Uterus (tissue), 4 donors: ENCODE measurements around the gene CRADD. TPM values are rescaled to one million over a fixed set of nuclear protein-coding genes. Genes with fewer than 3 reads are reported as not detected.

Source experiments
- DNase-seq, 2 donors: peaks; one replicate each; pipeline ENCODE4 v3.0.0-alpha.2; 2019 to 2020
- H3K27ac ChIP-seq, 2 donors: fragments of 200-600 bp; sonication (generic); 1 replicate in 1 of 2; 2 replicates in 1 of 2; pipeline ENCODE4 v1.5.1; 2016 to 2018
- H3K27me3 ChIP-seq, 2 donors: fragments of 200-600 bp; sonication (generic); one replicate each; pipeline ENCODE4 v1.5.1; 2018 to 2019; ENCODE audit warnings: control low read depth in 1 of 2
- H3K36me3 ChIP-seq, 2 donors: fragments of 200-600 bp; sonication (generic); one replicate each; pipeline ENCODE4 v1.5.1; 2019; ENCODE audit warnings: control low read depth in 1 of 2
- H3K4me1 ChIP-seq, 2 donors: fragments of 200-600 bp; sonication (generic); one replicate each; pipeline ENCODE4 v1.5.1; 2018 to 2019; ENCODE audit warnings: control low read depth in 1 of 2
- H3K4me3 ChIP-seq, 2 donors: fragments of 200-600 bp; sonication (generic); 1 replicate in 1 of 2; 2 replicates in 1 of 2; pipeline ENCODE4 v1.5.1; 2018 to 2019; ENCODE audit warnings: mild to moderate bottlenecking in 1 of 2
- H3K9me3 ChIP-seq, 2 donors: fragments of 200-600 bp; sonication (generic); one replicate each; pipeline ENCODE4 v1.5.1; 2019; ENCODE audit warnings: control low read depth in 1 of 2
- CTCF ChIP-seq, 4 experiments: fragments of 200-600 bp in 2 of 4; fragments of 450-650 bp in 2 of 4; sonication (generic) in 2 of 4; IDR thresholded peaks; one replicate each; pipeline ENCODE4 v1.5.1; 2016 to 2019; ENCODE audit warnings: antibody characterized with exemption in 4 of 4, mild to moderate bottlenecking in 2 of 4, moderate library complexity in 1 of 4
- POLR2A ChIP-seq, 2 donors: fragments of 450-650 bp; IDR thresholded peaks; one replicate each; pipeline ENCODE4 v1.6.1; 2016; ENCODE audit warnings: antibody characterized with exemption in 2 of 2, mild to moderate bottlenecking in 1 of 2, moderate library complexity in 1 of 2
- intact Hi-C: fragments of 100-400 bp; cut with DNase I; formaldehyde crosslinking; loops from one replicate; pipeline ENCODE4 v1.15.1; 2023; ENCODE audit warnings: low total_unique reads
- total RNA-seq, 4 donors: library from RNA; depleted of rRNA in 3 of 4; stranded (reverse); fragments of >200 nt in 3 of 4; gene quantifications; one replicate each; pipeline versions ENCODE4 v1.1.0 to v1.2.4, GENCODE V29; 2014 to 2023
- donor health status: DM: yes; HTN: yes; CAD: no.

CRADD gene
- total RNA-seq, 4 donors from 2014 or later, result 26.4 to 105 (median 49.2) TPM

- H3K4me1 ChIP-seq, result peaks cover 0 to 4% of the 10 kb centered on the region in 2 donors
- H3K9me3 ChIP-seq, result no peaks in the 10 kb centered on the region
- no peak for DNase-seq
- no peak overlapping the region for H3K4me3 ChIP-seq
- no peak overlapping the region for H3K27ac ChIP-seq
- H3K36me3 ChIP-seq, result no peaks in the 10 kb centered on the region
- intact Hi-C loops, result no loop called here
- no peaks in the 10 kb centered on the region for H3K27me3 ChIP-seq
- no peak for TF ChIP-seq CTCF (IDR thresholded peaks at IDR 0.05)
- no peak for TF ChIP-seq POLR2A (IDR thresholded peaks at IDR 0.05)
Measured at GRCh38 chr12:93916402-93916801, 239.2 kb downstream of the CRADD start.

- peaks cover 0 to 4% of the 10 kb centered on the region in 2 donors for H3K4me1 ChIP-seq
- H3K4me3 ChIP-seq, result no peak overlapping the region
- peak; percentile 25 to 39 for DNase-seq
- H3K9me3 ChIP-seq, result no peaks in the 10 kb centered on the region
- no peaks in the 10 kb centered on the region for H3K27me3 ChIP-seq
- intact Hi-C loops, result no loop called here
- H3K36me3 ChIP-seq, result no peaks in the 10 kb centered on the region
- peak overlapping the region; percentile 66 to 71 for H3K27ac ChIP-seq
- TF ChIP-seq CTCF (IDR thresholded peaks at IDR 0.05) (no peak), POLR2A (IDR thresholded peaks at IDR 0.05) (no peak)
Measured at GRCh38 chr12:93918262-93918661, 241.1 kb downstream of the CRADD start.

GRCh38 chr12:93918900-93919299 lies 241.7 kb downstream of the CRADD start:
- intact Hi-C loops, result no loop called here
- Histone ChIP-seq H3K27ac (peak overlapping the region; percentile 66 to 71), H3K4me3 (no peak overlapping the region), H3K36me3 (no peaks in the 10 kb centered on the region), H3K4me1 (peaks cover 0 to 4% of the 10 kb centered on the region in 2 donors), H3K9me3 (no peaks in the 10 kb centered on the region), H3K27me3 (no peaks in the 10 kb centered on the region)
- TF ChIP-seq CTCF (IDR thresholded peaks at IDR 0.05) (no peak), POLR2A (IDR thresholded peaks at IDR 0.05) (no peak)
- no peak for DNase-seq

GRCh38 chr12:93921521-93921920 lies 244.3 kb downstream of the CRADD start:
- peaks cover 0 to 4% of the 10 kb centered on the region in 2 donors for H3K4me1 ChIP-seq
- DNase-seq, result no peak
- no peaks in the 10 kb centered on the region for H3K27me3 ChIP-seq
- intact Hi-C loops, result no loop called here
- H3K4me3 ChIP-seq, result no peak overlapping the region
- TF ChIP-seq CTCF (IDR thresholded peaks at IDR 0.05), result no peak
- no peak for TF ChIP-seq POLR2A (IDR thresholded peaks at IDR 0.05)
- H3K9me3 ChIP-seq, result no peaks in the 10 kb centered on the region
- H3K27ac ChIP-seq, result no peak overlapping the region
- no peaks in the 10 kb centered on the region for H3K36me3 ChIP-seq

- intact Hi-C loops, result no loop called here
- Histone ChIP-seq H3K36me3 (no peaks in the 10 kb centered on the region), H3K27me3 (no peaks in the 10 kb centered on the region), H3K27ac (no peak overlapping the region), H3K4me1 (peaks cover 0 to 4% of the 10 kb centered on the region in 2 donors), H3K9me3 (no peaks in the 10 kb centered on the region), H3K4me3 (no peak overlapping the region)
- DNase-seq, result no peak
- no peak for TF ChIP-seq CTCF (IDR thresholded peaks at IDR 0.05)
- TF ChIP-seq POLR2A (IDR thresholded peaks at IDR 0.05), result no peak
Measured at GRCh38 chr12:93922583-93923006, 245.4 kb downstream of the CRADD start.
